HepG2 (cell line): ENCODE results near the gene FAM193A. TPM values are rescaled to one million over a fixed set of nuclear protein-coding genes. Genes with fewer than 3 reads are reported as not detected.

ENCODE experiments used
- ARNT2 ChIP-seq: sonication (generic); formaldehyde crosslinking; IDR thresholded peaks from 2 replicates; pipeline ENCODE4 v1.8.0; 2022; ENCODE audit warnings: mild to moderate bottlenecking, low read depth, missing genetic modification reagents, moderate library complexity
- CBX2 ChIP-seq, 2 experiments: fragments of 200-600 bp in 1 of 2; sonication (generic); formaldehyde crosslinking in 1 of 2; IDR thresholded peaks; 2 replicates each; pipeline versions ENCODE4 v1.7.0 to v1.8.1; 2018 to 2022; ENCODE audit warnings: low read depth in 2 of 2, low read length in 1 of 2, mild to moderate bottlenecking in 1 of 2, missing genetic modification reagents in 1 of 2
- FOXK1 ChIP-seq: sonication (generic); formaldehyde crosslinking; IDR thresholded peaks from 2 replicates; pipeline ENCODE4 v1.4.0; 2020; ENCODE audit warnings: low read depth, missing genetic modification reagents, borderline replicate concordance
- IKZF4 ChIP-seq: sonication (generic); formaldehyde crosslinking; IDR thresholded peaks from 2 replicates; pipeline ENCODE4 v1.5.1; 2020; ENCODE audit warnings: borderline replicate concordance, mild to moderate bottlenecking, low read depth, missing genetic modification reagents; ENCODE audit errors: not compliant biosample characterization
- KDM5A ChIP-seq: fragments of 200-600 bp; sonication (generic); IDR thresholded peaks from 2 replicates; pipeline ENCODE4 v1.7.0; 2018; ENCODE audit warnings: antibody characterized with exemption, mild to moderate bottlenecking, low read length, borderline replicate concordance
- RFXANK ChIP-seq: IDR thresholded peaks from 2 replicates; pipeline ENCODE4 v1.6.1; 2016
- SMAD1 ChIP-seq: sonication (generic); formaldehyde crosslinking; IDR thresholded peaks from 2 replicates; pipeline ENCODE4 v1.4.0; 2020; ENCODE audit warnings: missing genetic modification reagents, low read depth, mild to moderate bottlenecking, borderline replicate concordance
- SNAPC2 ChIP-seq: sonication (generic); formaldehyde crosslinking; IDR thresholded peaks from 2 replicates; pipeline ENCODE4 v1.8.1; 2022; ENCODE audit warnings: mild to moderate bottlenecking, missing genetic modification reagents
- polyA plus RNA-seq, 8 experiments: library from polyadenylated mRNA; depleted of rRNA in 3 of 8; stranded (reverse) in 7 of 8; unstranded in 1 of 8; fragments of >200 nt; fragmentation: Illumina TruSeq in 4 of 8; extraction: Trizol in 4 of 8; gene quantifications; 2 replicates each; pipeline versions ENCODE4 v1.2.1 to v1.2.3, GENCODE V29; 2011 to 2016; ENCODE audit warnings: low read depth in 4 of 8, missing spikeins in 1 of 8, mixed read lengths in 1 of 8; ENCODE audit not compliant: insufficient read depth in 1 of 8
- total RNA-seq, 5 experiments: library from RNA; depleted of rRNA; stranded (reverse); fragments of >200 nt; fragmentation: Illumina TruSeq; extraction: Trizol; gene quantifications; 2 replicates each; pipeline ENCODE4 v1.2.3, GENCODE V29; 2016; ENCODE audit warnings: low read depth in 1 of 5
- TF ChIP-seq, protein P1 (sequence below): sonication (generic); formaldehyde crosslinking; conservative IDR thresholded peaks from 2 replicates; pipeline ENCODE4 v1.4.0; 2020; ENCODE audit warnings: mild to moderate bottlenecking, missing genetic modification reagents, moderate library complexity
- TF ChIP-seq, protein P2 (sequence below): sonication (generic); formaldehyde crosslinking; IDR thresholded peaks from 2 replicates; pipeline ENCODE4 v1.9.0; 2021; ENCODE audit warnings: missing genetic modification reagents, borderline replicate concordance

FAM193A gene
- total and polyA plus RNA-seq, 2 of the 13 experiments (the other 11 are each of a cell fraction or from before 2014, with no cell fraction given), result 5.7 to 8.7 TPM

DNA sequence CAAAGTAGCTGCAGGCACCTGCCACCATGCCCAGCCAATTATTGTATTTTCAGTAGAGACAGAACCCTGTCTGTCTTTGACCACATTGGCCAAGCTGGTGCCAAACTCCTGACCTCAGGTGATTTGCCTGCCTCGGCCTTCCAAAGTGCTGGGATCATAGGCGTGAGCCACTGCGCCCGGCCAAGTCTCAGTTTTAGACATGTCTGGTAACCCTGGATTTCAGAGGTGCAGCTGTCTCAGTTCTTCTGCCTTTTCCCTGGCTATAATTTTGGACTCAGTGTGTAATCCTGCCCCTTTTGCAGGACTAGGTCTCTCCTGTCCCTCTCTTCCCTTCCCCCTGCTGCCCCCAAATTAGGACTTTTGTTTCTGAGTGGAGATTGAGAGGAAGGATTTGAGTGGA lies 46.6 kb downstream of the FAM193A start (continued):
- TF ChIP-seq, protein P1, sequence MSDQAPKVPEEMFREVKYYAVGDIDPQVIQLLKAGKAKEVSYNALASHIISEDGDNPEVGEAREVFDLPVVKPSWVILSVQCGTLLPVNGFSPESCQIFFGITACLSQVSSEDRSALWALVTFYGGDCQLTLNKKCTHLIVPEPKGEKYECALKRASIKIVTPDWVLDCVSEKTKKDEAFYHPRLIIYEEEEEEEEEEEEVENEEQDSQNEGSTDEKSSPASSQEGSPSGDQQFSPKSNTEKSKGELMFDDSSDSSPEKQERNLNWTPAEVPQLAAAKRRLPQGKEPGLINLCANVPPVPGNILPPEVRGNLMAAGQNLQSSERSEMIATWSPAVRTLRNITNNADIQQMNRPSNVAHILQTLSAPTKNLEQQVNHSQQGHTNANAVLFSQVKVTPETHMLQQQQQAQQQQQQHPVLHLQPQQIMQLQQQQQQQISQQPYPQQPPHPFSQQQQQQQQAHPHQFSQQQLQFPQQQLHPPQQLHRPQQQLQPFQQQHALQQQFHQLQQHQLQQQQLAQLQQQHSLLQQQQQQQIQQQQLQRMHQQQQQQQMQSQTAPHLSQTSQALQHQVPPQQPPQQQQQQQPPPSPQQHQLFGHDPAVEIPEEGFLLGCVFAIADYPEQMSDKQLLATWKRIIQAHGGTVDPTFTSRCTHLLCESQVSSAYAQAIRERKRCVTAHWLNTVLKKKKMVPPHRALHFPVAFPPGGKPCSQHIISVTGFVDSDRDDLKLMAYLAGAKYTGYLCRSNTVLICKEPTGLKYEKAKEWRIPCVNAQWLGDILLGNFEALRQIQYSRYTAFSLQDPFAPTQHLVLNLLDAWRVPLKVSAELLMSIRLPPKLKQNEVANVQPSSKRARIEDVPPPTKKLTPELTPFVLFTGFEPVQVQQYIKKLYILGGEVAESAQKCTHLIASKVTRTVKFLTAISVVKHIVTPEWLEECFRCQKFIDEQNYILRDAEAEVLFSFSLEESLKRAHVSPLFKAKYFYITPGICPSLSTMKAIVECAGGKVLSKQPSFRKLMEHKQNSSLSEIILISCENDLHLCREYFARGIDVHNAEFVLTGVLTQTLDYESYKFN (CRISPR knock-in tag), result no peak
- TF ChIP-seq ARNT2 (CRISPR knock-in tag), result no peak
- no peak for TF ChIP-seq RFXANK (CRISPR knock-in tag)
- no peak for TF ChIP-seq IKZF4 (CRISPR knock-in tag)
- no peak for TF ChIP-seq CBX2 (IDR thresholded peaks at IDR 0.05; ENCODE audit: low read depth, low read length)
- no peak for TF ChIP-seq CBX2 (CRISPR knock-in tag; IDR thresholded peaks at IDR 0.05; ENCODE audit: low read depth)
- TF ChIP-seq SMAD1 (CRISPR knock-in tag), result no peak
- TF ChIP-seq SNAPC2 (CRISPR knock-in tag), result no peak
- no peak for TF ChIP-seq KDM5A
- no peak for TF ChIP-seq FOXK1
- TF ChIP-seq, protein P2, sequence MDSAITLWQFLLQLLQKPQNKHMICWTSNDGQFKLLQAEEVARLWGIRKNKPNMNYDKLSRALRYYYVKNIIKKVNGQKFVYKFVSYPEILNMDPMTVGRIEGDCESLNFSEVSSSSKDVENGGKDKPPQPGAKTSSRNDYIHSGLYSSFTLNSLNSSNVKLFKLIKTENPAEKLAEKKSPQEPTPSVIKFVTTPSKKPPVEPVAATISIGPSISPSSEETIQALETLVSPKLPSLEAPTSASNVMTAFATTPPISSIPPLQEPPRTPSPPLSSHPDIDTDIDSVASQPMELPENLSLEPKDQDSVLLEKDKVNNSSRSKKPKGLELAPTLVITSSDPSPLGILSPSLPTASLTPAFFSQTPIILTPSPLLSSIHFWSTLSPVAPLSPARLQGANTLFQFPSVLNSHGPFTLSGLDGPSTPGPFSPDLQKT (CRISPR knock-in tag), result no peak
- TF ChIP-seq, all 625 proteins: peak for 0
